ENCODE data around the gene CPXM2.

The CPXM2 gene

DNA sequence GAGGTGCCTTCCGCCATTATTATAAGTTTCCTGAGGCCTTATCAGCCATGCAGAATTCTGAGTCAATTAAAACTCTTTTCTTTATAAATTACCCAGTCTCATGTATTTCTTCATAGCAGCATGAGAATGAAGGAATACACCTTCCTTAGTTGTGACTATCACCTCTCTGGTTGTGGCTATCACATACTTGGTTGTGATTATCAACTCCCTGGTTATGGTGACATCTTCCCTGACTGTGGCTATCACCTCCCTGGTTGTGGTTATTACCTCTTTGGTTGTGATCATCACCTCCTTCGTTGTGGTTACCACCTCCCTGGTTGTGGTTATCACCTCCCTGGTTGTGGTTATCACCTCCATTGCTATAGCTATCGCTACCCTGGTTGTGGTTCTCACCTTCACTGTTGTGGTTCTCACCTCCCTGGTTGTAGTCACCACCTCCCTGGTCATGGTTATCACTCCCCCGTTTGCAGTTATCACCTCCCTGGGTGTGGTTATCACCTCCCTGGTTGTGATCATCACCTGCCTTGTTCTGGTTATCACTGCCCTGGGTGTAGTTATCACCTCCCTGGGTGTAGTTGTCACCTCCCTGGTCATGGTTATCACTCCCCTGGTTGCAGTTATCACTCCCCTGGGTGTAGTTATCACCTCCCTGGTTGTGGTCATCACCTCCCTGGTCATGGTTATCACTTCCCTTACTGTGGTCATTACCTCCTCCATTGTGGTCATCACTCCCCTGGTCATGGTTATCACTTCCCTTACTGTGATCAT lies 119.5 kb downstream of the CPXM2 start:
- no peak for DNase-seq (ENCODE audit: low read depth)

- DNase-seq (ENCODE audit: low read depth), result no peak
These were observed 122.0 kb downstream of the CPXM2 start for GRCh38 chr10:123769647-123770046.

DNA sequence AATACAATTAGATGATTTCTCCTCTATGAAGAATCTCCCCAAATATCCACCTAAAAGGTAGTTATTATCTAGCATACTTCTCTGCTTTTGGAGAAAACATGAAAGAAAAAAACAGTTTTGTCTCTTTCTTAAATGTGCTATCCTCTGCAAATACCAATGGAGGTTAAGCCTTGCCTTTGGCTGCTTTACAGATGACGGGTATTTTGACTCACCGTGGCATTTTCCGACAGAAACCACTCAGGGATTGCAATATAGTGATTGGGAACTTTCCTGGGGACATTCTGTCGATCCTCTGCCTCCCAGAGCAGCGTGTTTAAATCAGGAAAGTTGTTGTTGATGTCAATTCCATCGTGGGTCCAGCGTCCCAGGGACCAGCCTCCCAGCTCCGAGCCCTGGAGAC lies 124.8 kb downstream of the CPXM2 start:
- no peak for DNase-seq (ENCODE audit: low read depth)

DNA sequence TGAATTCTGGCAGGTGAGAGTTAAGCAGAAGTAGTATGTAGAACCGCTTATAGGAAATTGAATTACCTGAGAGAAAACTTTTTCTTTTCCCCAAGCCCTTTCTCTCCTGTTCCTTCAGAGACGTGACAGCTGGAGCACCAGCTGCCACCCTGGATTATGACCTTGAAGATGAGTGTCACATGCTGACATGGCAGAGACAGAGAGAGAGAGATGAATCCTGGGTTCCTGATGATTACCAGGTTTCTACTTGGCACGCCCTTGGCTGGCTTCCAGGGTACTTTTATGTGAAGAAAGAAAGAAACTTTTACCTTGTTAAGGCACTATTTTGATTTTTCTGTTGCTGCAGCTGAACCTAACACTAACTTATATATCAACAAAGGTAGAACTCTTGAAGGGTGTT lies 125.6 kb downstream of the CPXM2 start:
- no peak for DNase-seq (ENCODE audit: low read depth)

GRCh38 chr10:123761666-123762230 lies 129.9 kb downstream of the CPXM2 start:
- no peak for DNase-seq (ENCODE audit: low read depth)

DNA sequence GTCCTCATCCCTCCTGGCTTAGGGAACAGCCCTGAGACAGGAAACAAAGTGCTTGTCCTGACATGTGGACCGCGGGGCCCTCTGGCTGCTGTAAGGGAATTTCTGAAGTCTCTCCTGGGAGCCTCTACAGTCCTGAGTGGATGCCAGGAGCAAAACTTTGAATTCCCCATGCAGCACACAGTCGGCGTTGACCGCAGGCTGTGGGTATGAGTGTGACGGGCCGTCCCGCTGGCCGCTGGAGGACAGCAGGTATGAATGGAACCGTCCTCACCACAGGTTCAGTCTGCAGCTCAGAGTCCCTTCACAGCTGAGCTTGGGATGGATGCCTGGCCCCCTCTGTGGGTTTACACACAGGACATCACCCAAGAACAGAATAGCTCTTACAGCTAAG lies 130.6 kb downstream of the CPXM2 start:
- DNase-seq (ENCODE audit: low read depth), result no peak

- DNase-seq (ENCODE audit: low read depth), result no peak
These were observed 131.1 kb downstream of the CPXM2 start for GRCh38 chr10:123760356-123761037.

GRCh38 chr10:123759501-123760031 lies 132.0 kb downstream of the CPXM2 start:
- no peak for DNase-seq (ENCODE audit: low read depth)

- DNase-seq (ENCODE audit: low read depth), result no peak
These were observed 132.6 kb downstream of the CPXM2 start for GRCh38 chr10:123759041-123759440.

- DNase-seq (ENCODE audit: low read depth), result no peak
These were observed 133.8 kb downstream of the CPXM2 start for GRCh38 chr10:123757853-123758252.

GRCh38 chr10:123755061-123755460 lies 136.5 kb downstream of the CPXM2 start:
- DNase-seq (ENCODE audit: low read depth), result no peak

DNA sequence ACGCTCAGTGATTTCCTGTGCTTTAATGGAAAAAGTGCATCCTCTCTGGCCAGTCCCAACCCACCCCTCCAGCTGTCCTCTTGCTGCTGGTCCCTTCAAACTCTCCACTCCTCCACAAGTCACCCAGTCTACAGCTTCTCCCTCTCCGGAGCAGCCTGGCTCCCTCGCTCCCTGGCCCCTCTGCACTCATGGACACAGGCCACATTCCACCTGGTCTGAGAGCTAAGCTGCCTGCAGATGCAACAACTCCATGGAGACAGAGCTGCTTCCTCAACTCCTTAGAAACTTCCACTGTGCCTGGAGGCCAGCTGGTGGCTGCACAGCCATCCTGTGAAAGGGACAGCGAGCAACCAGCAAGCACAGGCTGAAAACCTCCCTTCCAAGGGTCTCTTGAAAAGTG lies 137.5 kb downstream of the CPXM2 start:
- no peak for DNase-seq (ENCODE audit: low read depth)

DNA sequence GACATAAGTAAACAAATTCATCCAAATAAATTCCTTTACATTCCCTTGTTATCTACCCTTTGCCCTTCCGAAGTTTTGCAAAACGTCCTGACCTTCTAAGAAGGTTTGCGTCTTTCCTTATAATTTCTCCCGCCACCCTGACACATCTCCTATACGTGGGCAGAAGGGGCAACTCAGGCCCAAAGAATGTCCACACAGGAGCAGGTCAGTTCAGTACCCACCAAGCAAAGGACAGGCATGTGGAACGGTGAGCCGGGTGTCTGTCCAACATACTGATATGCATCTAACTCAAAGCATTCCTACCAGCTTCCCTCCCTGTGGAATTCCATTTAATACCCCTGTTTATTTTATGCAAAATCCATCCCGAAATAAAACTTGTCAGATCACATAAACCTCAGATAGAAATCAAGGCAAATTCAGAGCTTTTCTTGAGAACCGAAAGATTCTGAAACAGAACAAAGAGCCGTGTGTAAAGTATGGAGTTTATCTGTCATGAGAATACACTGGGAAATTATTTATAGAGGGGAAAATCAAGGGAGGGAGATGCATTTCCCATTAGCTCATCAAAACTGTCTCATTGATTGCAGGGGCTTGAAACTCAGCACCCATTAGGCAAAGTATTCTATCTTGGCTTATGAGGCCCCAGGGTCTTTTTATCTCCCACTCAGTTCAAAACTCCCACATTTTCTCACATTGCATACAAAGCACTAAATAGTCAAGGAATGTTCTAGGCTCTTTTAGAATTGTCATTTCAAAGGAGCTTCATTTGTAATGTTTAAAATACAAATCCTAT lies 140.1 kb downstream of the CPXM2 start:
- no peak for DNase-seq (ENCODE audit: low read depth)

DNA sequence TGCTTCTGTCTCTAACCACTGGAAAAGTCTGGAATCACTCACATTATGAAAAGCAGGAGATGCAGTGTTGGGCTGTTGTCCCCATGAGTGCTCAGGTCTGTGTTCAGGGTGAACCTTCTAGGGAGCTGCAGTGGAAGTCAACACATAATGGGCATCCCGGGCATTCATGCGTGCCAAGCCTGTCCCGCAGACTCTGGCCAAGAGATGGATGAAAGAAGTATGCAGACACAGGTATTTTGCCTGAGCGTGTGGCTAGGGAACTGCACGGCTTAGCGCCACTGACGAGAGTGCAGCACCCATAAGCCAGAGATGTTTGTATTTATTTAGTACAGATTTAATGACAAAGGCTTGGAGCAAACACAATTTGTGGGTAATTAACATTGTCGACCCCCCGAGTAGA lies 140.7 kb downstream of the CPXM2 start:
- DNase-seq (ENCODE audit: low read depth), result no peak

GRCh38 chr10:123748711-123749110 lies 142.9 kb downstream of the CPXM2 start:
- DNase-seq (ENCODE audit: low read depth), result no peak

- no peak for DNase-seq (ENCODE audit: low read depth)
These were observed 144.2 kb downstream of the CPXM2 start for GRCh38 chr10:123747426-123747825.

DNA sequence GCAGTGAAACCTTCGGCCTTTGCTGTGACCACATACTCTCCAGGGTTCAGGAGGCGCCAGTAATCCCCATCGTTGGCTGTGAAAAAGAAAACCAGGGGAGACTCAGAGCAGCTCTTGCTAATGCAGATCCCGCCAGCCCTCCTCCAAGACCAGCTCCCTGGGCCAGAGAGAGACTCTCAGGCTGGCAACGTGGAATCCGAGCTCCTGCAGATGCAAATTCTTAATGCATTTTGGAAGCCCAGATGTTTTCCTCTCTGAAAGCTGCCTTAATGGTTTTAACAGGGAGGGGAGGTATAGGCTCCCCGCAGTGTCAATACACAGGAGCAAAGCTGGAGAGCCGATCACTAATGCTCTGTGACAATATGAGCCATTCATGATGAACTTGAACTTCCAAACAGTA lies 144.7 kb downstream of the CPXM2 start:
- no peak for DNase-seq (ENCODE audit: low read depth)

DNA sequence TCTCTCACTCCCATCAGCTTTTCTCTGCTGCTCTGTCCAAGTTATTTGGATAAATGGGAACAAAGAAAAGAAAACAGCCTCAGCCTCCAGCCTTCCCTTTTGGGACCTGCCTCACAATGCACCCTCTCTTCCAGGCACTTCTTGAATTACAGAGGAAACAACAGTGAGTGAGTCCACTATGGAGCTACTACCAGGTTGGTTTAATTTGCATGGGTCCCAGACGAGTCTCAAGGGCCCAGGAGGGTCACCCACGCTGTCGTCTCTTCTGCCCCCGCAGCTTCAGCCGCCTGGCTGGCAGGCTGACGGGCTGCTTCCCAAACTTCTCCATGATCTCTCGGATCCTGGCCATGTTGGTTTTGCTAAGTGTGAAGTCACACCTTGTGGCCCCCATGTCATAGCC lies 145.1 kb downstream of the CPXM2 start:
- DNase-seq (ENCODE audit: low read depth), result no peak

DNA sequence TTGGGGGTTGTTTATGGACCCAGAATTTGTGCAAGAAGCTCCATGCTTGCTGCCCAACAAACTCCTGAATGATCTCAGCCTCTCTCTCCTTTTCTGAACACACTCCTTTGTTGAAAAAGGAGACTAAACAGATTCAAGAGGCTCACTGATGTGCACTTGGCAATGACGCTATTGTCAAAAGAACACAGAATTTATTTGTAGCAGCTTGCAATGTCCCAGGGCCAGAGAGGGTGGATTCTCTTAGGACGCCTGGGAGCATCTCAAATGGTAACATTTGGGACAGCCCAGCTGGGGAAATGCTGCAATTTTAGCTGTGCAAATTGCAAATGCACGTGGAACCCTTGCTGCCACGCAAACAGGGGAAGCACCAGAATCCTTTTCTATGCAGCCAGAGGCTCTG lies 145.5 kb downstream of the CPXM2 start:
- no peak for DNase-seq (ENCODE audit: low read depth)

- DNase-seq (ENCODE audit: low read depth), result no peak
These were observed 147.4 kb downstream of the CPXM2 start for GRCh38 chr10:123744224-123744536.

- no peak for DNase-seq (ENCODE audit: low read depth)
These were observed 148.0 kb downstream of the CPXM2 start for GRCh38 chr10:123743441-123744223.
